ENCODE results near the gene PIK3CD.

- TF ChIP-seq EZH2phosphoT487 (IDR thresholded peaks at IDR 0.05; ENCODE audit: borderline replicate concordance, low read depth, low read length), result no peak
- no peak for TF ChIP-seq CTCF (conservative IDR thresholded peaks at IDR 0.05; ENCODE audit: low read length)
Measured at GRCh38 chr1:9639227-9639626, 12.3 kb upstream of the PIK3CD start.
